DMS153 treated with DMSO at 0.1 percent for 48 hours (cell line): Measurements from ENCODE around the gene ITGA2B.
A peak's percentile ranks its signal among the peaks of the same experiment; 100 is the strongest.
"Not testable (repeated sequence)": the region's sequence is repeated elsewhere in the genome, so short reads cannot be mapped to it uniquely, and the experiment has no call there.

Source experiments
- DNase-seq: peaks from one replicate; lab custom pipeline; 2025; ENCODE audit not compliant: unreplicated experiment; lab: John Stamatoyannopoulos, UW

The ITGA2B gene

DNA sequence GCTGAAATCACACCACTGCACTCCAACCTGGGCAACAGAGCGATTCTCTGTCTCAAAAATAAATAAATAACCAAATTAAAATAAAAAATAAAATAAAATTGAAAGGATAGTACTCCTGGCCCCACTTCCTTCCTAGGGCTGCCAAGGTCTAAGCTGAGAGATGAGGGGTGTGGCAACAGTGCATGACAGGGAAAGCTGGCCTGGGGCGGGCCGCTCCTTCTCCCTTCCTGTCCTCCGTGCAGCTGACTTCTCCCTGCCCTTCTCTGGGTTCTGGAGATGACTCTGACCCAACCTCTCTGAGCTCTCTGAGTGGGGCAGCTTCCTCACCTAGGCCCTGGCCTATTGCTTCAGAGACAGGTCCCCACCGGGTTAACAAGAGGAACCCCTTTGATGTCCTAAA is 56.1 kb downstream of the ITGA2B start:
- no peak for DNase-seq

DNA sequence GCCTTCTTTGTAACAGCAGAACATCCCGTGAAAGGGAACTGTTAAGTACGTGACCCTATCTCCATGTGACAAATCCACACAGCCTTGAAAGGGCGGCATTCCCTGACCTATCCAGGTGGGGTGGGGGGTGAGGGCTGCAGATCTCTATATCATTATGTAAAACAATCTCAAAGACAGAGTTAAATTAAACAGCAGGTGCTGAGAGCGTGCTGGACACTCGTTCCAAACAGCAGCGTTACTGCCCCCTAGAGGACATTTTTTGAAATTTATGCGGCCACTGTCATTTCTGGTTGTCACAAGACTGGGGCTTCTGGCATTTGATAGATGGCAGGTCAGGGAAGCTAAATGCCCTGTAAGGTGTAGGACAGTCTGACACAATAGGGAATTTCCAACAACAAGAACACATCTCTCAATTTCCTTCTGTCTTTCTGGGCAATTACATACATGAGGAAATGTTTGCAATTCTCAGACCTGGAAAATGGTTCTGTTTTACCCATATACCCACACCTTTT is 58.1 kb downstream of the ITGA2B start:
- peak; percentile 49 for DNase-seq

DNA sequence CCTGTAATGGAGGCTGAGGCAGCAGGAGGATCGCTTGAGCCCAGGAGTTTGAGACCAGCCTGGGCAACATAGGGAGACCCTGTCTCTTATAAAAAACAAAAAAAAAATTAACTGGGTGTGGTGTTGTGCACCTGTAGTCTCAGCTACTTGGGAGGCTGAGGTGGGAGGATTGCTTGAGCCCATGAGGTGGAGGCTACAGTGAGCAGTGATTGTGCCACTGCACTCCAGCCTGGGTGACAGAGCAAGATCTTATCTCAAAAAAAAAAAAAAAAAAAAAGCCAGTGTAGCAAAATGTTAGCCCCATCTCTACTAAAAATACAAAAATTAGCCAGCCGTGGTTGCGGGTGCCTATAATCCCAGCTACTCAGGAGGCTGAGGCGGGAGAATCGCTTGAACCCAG is 59.2 kb downstream of the ITGA2B start:
- not testable (repeated sequence) for DNase-seq

DNA sequence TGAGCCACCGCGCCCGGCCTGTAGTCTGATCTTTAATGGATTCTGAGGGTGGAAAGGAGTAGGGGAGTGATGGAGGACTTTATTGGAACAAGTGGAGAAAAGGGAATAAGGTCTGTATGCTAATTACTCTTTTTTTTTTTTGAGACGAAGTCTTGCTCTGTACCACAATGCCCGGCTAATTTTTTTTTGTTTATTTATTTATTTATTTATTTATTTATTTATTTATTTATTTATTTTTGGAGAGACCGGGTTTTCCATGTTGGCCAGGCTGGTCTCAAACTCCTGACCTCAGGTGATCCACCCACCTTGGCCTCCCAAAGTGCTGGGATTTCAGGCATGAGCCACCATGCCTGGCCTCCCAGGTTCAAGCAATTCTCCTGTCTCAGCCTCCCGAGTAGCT is 59.9 kb downstream of the ITGA2B start:
- DNase-seq = not testable (repeated sequence)

DNA sequence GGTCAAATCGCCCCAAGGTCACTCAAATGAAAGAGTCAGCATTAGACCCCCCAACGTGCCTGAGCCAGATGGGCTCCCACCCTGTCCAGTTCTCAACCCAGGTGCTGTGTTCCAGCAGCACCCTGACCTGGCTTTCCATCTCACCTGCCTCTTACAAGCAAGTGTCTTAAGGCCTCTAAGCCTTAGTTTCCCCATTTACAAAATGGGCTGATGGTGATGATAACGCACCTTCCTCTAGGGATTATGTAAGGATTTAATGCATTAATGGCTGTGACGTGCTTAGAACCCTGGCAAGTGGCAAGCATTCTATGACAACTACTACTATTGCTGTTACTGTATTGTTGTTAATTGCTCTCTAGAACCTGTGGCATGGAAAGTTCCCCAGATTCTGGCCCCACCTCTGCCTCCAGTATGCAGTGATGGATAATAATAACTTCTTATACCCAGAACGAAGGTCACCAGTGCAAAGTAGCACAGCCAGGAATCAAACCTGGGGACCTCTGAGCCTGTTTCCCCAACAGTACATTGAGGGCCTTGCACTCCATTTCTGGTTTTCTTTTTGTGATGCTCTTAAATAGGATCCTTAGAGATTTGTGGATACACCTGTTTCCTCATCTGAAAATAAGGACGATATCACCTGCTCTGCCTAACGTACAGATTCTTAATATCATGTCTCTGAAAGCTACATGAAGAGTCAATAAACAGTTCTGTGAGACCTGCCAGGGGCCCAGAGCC is 61.6 kb downstream of the ITGA2B start:
- DNase-seq = no peak

DNA sequence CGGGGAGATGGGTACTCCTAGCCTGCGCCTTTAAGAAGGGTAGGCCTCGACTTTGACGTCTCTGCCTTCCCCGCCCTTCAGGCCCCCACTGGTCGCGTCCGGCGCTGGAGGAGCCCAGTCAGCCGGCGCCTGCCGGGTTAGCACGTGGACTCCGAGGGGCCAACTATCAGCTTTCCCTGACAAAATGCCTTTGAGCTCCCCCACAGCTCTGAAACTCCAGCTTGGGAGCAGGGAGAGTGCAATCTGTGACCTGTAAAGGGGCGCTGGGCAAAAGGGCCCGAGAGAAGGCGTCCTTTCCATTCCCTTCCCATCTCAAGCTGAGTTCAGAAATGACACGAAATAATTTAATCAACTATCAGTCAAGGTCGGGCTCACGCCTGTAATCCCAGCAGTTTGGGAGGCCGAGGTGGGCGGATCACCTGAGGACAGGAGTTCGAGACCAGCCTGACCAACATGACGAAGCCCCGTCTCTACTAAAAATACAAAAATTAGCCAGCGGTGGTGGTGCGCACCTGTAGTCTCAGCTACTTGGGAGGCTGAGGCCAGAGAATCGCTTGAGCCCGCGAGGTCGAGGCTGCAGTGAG is 62.5 kb downstream of the ITGA2B start:
- DNase-seq = peak; percentile 80

DNA sequence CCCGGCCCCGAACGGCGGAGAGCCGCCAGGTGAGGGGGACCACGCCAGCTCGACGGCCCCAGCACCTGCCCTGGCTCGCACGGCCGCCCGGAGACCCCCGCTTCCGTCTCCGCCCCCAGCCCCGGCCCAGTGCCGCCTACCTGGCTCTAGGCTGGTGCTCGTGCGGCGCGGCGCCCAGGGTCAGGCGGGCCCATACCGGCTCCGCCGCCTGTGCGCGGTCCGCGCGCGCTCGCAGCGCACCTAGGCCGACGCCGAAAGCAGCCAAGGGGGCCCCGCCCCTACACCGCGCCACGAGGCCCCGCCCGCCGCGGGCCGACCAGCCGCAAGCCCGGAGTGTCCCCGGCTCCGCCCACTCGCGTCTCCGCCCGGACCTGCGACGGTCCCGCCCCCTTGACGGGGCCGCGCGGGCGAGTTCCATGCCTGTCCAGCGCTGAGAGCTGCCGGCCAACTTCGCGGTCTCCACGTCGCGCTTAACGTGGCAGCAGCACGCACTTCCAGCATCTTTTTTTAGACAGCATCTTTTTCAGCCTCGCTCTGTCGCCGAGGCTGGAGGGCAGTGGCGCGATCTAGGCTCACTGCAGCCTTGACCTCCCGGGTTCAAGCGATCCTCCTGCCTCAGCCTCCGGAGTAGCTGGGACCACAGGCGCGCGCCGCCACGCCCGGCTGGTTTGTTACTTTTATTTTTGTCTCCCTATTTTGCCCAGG is 64.7 kb downstream of the ITGA2B start, which contains the start of gene SLC25A39:
Gene SLC25A39, minus strand, starts transcription at position 253 of the 705 bp plus-strand sequence. CDS start 1,261 bp downstream, outside the sequence.
- DNase-seq = peak; percentile 61

DNA sequence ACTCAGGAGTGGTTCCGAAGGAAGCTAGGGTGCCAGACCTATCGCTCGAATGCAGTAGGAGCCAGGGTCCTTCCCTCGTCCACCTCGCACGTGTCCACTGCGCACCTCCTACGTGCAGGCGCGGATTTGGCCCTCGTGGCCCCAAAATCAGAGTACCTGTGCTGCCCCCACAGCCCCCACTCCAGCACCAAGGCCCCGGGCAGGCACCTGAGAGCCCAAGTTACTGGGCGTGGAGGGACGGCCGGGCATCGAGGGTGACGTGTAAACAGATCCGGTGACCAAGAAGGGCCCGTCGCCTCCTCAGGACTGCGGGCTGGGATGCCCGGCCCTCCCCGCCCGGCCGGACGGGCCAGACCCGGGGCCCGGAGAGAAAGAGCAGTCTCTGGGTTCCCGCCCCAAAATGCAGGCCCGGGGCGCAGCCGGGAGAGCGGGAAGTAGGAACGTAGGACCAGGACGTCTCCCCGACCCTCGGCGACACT is 65.3 kb downstream of the ITGA2B start:
- no peak for DNase-seq

DNA sequence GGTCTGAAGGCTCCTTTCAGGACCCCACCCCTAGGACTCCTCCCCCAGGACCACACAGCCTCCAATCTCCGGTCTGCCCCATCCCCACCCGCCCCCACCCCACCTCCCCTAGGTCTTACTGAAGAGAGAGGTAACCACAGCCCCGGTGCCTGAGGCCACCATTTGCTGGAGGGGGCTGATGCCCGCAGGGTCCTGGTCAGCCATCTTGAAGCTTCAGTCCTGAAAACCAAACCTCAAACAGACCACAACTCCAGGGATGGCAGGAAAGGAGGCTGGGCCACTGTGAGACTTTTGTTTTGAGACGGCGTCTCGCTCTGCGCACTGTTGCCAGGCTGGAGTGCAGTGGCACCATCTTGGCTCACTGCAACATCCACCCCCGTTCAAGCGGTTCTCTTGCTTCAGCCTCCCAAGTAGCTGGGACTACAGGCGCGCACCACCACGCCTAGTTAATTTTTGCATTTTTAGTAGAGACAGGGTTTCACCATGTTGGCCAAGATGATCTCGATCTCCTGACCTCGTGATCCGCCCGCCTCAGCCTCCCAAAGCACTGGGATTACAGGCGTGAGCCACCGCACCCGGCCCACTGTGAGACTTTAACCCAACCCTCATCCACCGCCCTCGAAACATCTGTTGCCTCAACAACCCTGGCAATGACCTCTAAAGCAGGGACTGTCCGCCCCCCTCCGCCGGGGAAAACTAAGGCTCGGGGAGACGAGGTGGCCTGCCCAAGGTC is 65.9 kb downstream of the ITGA2B start:
- DNase-seq = no peak

DNA sequence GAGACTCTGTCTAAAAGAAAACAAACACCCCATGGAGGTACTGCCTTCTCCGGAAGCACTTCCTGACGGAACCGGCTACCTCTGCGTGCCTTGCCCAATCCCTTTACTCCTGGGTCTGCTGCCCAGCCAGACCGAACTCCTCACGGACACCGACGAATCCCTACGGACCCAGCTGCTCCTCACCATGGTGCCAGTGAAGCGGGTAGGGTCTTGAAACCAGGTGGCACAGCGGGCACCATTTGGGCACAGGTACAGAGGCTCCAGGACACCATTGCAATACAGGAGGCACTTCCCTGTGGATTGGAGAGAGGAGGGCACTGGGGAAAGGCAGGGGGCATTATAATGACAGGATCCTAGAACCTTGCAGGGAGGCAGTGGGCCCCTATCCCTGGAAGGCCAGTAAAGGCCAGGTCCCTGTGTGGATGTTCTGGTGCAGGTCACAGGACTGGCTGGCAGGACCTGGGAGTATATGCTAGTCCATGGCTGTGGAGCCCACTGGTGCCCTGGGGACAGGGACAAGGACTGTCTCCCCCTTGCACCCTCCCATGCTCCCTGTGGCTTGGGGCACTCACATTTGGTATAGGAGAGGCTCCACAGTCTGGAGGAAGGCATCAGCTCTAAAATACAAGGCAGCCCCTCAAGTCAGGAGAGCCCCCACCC is 67.1 kb downstream of the ITGA2B start:
- no peak for DNase-seq
